Testis (tissue), 3 donors: Measurements from ENCODE around the gene PTPN21. TPM values are rescaled to one million over a fixed set of nuclear protein-coding genes. Genes with fewer than 3 reads are reported as not detected.
A peak's percentile ranks its signal among the peaks of the same experiment; 100 is the strongest.
"Not testable (repeated sequence)": the region's sequence is repeated elsewhere in the genome, so short reads cannot be mapped to it uniquely, and the experiment has no call there.

Experiments
- DNase-seq: peaks from one replicate; pipeline ENCODE4 v3.0.0-alpha.2; 2019
- H3K27ac ChIP-seq, 2 donors: fragments of 200-600 bp; sonication (generic); one replicate each; pipeline ENCODE4 v1.5.1; 2019
- H3K27me3 ChIP-seq: fragments of 200-600 bp; sonication (generic); one replicate; pipeline ENCODE4 v1.5.1; 2019
- H3K36me3 ChIP-seq: fragments of 200-600 bp; sonication (generic); one replicate; pipeline ENCODE4 v1.5.1; 2017; ENCODE audit warnings: low read depth; ENCODE audit errors: missing control alignments
- H3K4me1 ChIP-seq: fragments of 200-600 bp; sonication (generic); one replicate; pipeline ENCODE4 v1.5.1; 2019
- H3K4me3 ChIP-seq, 2 donors: fragments of 200-600 bp; sonication (generic); one replicate each; pipeline ENCODE4 v1.5.1; 2017 to 2019
- H3K9me3 ChIP-seq: fragments of 200-600 bp; sonication (generic); one replicate; pipeline ENCODE4 v1.5.1; 2017
- POLR2A ChIP-seq: fragments of 450-650 bp; IDR thresholded peaks from one replicate; pipeline ENCODE4 v1.6.1; 2017; ENCODE audit warnings: antibody characterized with exemption, mild to moderate bottlenecking, moderate library complexity
- WGBS, 2 donors: methylation state at CpG; one replicate each; pipeline ENCODE4 v1.1.5; 2018; 5-methylcytosine and 5-hydroxymethylcytosine counted together
- intact Hi-C: fragments of 100-400 bp; cut with DNase I; formaldehyde crosslinking; loops from one replicate; pipeline ENCODE4 v1.15.1; 2023; ENCODE audit warnings: low total_unique reads
- polyA plus RNA-seq: library from polyadenylated mRNA; stranded (reverse); fragments of 350-450 nt; fragmentation: Illumina TruSeq; extraction: RNeasy Lipid Tissue Mini Kit (QIAGEN cat#74804); gene quantifications from one replicate; pipeline ENCODE4 v1.2.3, GENCODE V29; 2014; ENCODE audit warnings: low read depth, low replicate concordance; ENCODE audit not compliant: insufficient read depth
- total RNA-seq, 2 donors: library from RNA; depleted of rRNA; stranded (reverse); fragments of >200 nt; gene quantifications; one replicate each; pipeline ENCODE4 v1.2.3, GENCODE V29; 2016
- TF ChIP-seq, protein P1 (sequence below), 3 experiments: fragments of 450-650 bp in 2 of 3; fragments of 200-600 bp in 1 of 3; sonication (generic) in 1 of 3; IDR thresholded peaks; one replicate each; pipeline ENCODE4 v1.5.1; 2016 to 2019; ENCODE audit warnings: antibody characterized with exemption in 3 of 3, mild to moderate bottlenecking in 2 of 3, moderate library complexity in 1 of 3

Gene PTPN21
- total and polyA plus RNA-seq, 3 donors from 2014 or later = 47.2 to 58.6 (median 51.6) TPM

DNA sequence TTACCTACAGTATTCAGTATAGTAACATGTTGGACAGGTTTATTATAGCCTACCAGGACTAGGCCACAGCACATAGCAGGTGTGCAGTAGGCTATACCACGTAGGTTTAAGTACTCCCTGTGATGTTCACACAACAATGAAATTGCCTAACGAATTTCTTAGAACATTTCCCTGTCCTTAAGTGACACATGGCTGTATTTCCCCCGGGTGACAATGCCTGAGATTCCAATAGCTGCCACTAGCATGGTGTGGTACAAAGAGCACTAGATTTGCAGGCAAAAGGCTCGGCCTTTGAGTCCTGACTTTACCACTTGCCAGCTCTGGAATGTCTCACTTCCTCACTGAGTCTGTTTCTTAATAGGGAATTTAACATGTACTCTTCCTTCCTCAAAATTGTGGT, 19.7 kb downstream of the PTPN21 start:
- WGBS, 2 donors = 56 to 58% methylated on average over 4 of the region's 4 CpGs
- H3K4me1 ChIP-seq = no peaks in the 10 kb centered on the region
- no peak for DNase-seq

DNA sequence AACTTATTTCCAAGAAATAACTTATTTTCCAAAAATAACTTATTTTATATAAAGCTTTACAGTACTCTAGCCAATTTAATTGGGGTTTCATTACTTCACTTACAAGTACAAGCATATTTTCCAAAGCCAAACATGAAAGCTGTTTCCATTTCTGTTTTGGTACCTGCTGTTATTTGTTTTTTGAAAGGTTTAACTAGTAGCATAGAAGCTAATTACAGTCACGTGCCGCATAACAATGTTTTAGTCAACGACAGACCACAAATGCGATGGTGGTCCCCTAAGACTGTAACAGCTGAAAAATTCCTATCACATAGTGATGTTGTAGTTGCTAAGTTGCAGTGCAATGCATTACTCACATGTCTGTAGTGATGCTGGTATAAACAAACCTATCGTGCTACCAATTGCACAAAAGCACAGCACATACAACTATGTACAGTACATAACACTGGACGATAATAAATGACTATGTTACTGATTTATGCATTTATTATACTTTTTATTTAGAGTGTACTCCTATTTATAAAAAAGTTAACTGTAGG, 21.7 kb downstream of the PTPN21 start:
- intact Hi-C loops = no loop called here
- WGBS, 2 donors = 90 to 93% methylated on average over 6 of the region's 6 CpGs
- H3K36me3 ChIP-seq = no peaks in the 10 kb centered on the region
- no peaks in the 10 kb centered on the region for H3K4me1 ChIP-seq
- H3K27me3 ChIP-seq = no peaks in the 10 kb centered on the region
- no peak for TF ChIP-seq POLR2A
- TF ChIP-seq, protein P1, sequence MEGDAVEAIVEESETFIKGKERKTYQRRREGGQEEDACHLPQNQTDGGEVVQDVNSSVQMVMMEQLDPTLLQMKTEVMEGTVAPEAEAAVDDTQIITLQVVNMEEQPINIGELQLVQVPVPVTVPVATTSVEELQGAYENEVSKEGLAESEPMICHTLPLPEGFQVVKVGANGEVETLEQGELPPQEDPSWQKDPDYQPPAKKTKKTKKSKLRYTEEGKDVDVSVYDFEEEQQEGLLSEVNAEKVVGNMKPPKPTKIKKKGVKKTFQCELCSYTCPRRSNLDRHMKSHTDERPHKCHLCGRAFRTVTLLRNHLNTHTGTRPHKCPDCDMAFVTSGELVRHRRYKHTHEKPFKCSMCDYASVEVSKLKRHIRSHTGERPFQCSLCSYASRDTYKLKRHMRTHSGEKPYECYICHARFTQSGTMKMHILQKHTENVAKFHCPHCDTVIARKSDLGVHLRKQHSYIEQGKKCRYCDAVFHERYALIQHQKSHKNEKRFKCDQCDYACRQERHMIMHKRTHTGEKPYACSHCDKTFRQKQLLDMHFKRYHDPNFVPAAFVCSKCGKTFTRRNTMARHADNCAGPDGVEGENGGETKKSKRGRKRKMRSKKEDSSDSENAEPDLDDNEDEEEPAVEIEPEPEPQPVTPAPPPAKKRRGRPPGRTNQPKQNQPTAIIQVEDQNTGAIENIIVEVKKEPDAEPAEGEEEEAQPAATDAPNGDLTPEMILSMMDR (IDR thresholded peaks at IDR 0.05) = no peak
- DNase-seq = no peak
- H3K27ac ChIP-seq = no peak overlapping the region
- no peak overlapping the region for H3K4me3 ChIP-seq
- H3K9me3 ChIP-seq = no peaks in the 10 kb centered on the region

More for the DNA sequence above, 19.7 kb downstream of the PTPN21 start:
- Histone ChIP-seq H3K9me3 (no peaks in the 10 kb centered on the region), H3K36me3 (no peaks in the 10 kb centered on the region), H3K4me3 (no peak overlapping the region), H3K27me3 (no peaks in the 10 kb centered on the region), H3K27ac (no peak overlapping the region)
- intact Hi-C loops = no loop called here
- no peak for TF ChIP-seq POLR2A
- TF ChIP-seq, protein P1 (IDR thresholded peaks at IDR 0.05) = peak in 1 of 3 experiments; percentile 10

DNA sequence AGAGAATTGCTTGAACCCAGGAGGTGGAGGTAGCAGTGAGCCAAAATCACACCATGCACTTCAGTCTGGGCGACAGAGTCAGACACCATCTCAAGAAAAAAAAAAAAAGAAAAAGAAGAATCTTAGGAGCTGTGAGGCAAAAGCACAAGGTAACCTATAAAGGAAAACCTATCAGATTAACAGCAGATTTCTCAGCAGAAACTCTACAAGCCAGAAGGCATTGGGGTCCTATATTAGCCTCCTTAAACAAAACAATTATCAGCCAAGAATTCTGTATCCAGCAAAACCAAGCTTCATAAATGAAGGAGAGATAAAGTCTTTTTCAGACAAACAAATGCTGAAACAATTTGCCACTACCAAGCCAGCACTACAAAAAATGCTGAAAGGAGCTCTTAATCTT, 24.9 kb downstream of the PTPN21 start:
- H3K9me3 ChIP-seq, H3K27me3 ChIP-seq, H3K36me3 ChIP-seq, H3K4me3 ChIP-seq, intact Hi-C loops, H3K4me1 ChIP-seq, DNase-seq, H3K27ac ChIP-seq: not testable (repeated sequence)
- WGBS, 2 donors = 93 to 100% methylated on average over 1 of the region's 1 CpG

DNA sequence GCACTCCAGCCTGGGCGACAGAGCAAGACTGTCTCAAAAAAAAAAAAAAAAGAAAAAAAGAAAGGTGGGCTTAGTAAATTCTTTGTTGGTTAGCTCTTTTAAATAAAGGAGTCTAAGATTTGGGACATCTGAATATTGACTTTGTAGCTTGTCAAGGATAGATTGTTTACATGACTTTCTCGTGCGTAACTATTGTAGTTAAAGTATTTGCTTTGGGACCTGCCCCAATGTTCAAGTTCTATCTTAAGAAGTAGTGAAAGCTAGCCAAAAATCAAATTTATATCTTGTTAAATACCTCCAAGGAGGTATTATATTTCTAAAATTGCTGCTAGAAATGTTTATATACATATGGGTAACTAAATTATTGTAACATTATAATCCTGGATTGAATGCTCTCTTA, 32.4 kb downstream of the PTPN21 start:
- Histone ChIP-seq H3K4me3 (no peak overlapping the region), H3K9me3 (no peaks in the 10 kb centered on the region), H3K4me1 (no peaks in the 10 kb centered on the region), H3K27ac (no peak overlapping the region), H3K36me3 (no peaks in the 10 kb centered on the region), H3K27me3 (no peaks in the 10 kb centered on the region)
- WGBS, 2 donors = 73 to 76% methylated on average over 3 of the region's 3 CpGs
- TF ChIP-seq, protein P1 (IDR thresholded peaks at IDR 0.05) = no peak
- no peak for TF ChIP-seq POLR2A
- intact Hi-C loops = no loop called here
- DNase-seq = no peak

DNA sequence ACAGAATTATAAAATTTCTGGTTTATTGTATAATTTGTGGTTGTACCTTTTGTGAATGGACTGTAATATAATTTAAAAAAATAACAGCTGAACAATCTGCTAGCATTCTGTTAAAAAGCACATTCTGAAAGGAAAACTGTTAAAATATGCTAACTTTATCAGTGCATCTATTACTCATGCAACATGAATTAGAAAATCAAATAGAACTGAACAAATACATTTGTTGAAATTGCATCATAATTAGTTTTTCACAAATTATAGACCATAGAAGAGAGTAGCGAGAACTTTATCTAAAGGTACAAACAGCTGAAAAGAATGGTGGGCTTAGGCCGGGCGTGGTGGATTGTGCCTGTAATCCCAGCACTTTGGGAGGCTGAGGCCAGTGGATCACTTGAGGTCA, 33.0 kb downstream of the PTPN21 start:
- DNase-seq = no peak
- Histone ChIP-seq H3K4me3 (no peak overlapping the region), H3K4me1 (no peaks in the 10 kb centered on the region), H3K27me3 (no peaks in the 10 kb centered on the region), H3K9me3 (no peaks in the 10 kb centered on the region), H3K36me3 (no peaks in the 10 kb centered on the region), H3K27ac (no peak overlapping the region)
- TF ChIP-seq, protein P1 (IDR thresholded peaks at IDR 0.05) = no peak
- TF ChIP-seq POLR2A = no peak
- intact Hi-C loops = no loop called here
- 67 to 98% methylated on average over 3 of the region's 3 CpGs for WGBS, 2 donors
